ENCODE measurements around the gene TRAPPC1.

TRAPPC1 gene

DNA sequence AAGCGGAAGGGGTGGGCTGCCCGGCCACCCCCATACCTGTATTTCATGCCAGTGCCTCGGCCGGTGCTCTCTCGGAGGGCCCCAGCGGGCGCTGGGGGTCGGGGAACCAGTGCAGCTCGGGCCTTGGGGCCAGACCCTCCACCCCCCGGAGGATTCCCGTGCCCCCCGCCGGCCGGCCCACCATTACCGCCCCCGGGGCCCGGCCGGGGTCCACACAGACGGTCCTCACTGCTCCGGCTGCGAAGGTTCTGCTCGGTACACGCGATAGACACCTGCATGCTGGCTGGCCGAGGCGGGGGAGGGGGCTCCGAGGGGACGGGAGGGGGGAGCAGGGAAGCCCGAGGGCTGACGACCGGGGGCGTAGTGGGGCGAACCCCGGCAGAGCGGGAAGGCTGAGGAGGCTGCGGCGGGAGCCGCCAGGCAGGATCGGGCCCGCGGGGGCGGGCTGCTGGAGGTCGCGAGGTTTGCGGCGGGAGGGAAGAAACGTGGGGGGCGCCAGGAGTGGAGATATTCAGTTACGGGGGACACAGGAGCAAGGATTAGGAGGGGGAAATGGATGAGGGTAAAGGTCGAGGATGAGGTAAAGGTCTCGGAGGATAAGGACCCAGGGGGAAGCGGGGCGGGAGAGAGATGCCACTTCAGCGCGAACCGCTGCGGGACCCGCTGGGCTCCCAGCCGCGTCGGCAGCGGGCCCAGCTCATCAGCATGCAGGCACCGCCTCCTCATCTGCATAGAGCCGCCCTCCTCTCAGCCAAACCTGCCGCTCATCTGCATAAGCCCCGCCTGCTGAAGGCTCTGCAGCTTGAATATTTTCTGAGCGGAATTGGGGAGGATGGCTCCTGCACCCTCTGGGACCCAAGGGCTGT, 2.4 kb downstream of the TRAPPC1 start, which contains the start of gene KCNAB3:
Gene KCNAB3, minus strand, starts transcription at position 699 of the 866 bp plus-strand sequence. Its CDS starts 421 bp downstream, at position 278.
- no peak within 1 kb of the TSS for H3K4me3 ChIP-seq (ENCODE audit: low read depth, low read length)
- TF ChIP-seq, protein P1, sequence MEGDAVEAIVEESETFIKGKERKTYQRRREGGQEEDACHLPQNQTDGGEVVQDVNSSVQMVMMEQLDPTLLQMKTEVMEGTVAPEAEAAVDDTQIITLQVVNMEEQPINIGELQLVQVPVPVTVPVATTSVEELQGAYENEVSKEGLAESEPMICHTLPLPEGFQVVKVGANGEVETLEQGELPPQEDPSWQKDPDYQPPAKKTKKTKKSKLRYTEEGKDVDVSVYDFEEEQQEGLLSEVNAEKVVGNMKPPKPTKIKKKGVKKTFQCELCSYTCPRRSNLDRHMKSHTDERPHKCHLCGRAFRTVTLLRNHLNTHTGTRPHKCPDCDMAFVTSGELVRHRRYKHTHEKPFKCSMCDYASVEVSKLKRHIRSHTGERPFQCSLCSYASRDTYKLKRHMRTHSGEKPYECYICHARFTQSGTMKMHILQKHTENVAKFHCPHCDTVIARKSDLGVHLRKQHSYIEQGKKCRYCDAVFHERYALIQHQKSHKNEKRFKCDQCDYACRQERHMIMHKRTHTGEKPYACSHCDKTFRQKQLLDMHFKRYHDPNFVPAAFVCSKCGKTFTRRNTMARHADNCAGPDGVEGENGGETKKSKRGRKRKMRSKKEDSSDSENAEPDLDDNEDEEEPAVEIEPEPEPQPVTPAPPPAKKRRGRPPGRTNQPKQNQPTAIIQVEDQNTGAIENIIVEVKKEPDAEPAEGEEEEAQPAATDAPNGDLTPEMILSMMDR (IDR thresholded peaks at IDR 0.05; ENCODE audit: borderline replicate concordance, insufficient read depth, low read depth, low read length): no peak

DNA sequence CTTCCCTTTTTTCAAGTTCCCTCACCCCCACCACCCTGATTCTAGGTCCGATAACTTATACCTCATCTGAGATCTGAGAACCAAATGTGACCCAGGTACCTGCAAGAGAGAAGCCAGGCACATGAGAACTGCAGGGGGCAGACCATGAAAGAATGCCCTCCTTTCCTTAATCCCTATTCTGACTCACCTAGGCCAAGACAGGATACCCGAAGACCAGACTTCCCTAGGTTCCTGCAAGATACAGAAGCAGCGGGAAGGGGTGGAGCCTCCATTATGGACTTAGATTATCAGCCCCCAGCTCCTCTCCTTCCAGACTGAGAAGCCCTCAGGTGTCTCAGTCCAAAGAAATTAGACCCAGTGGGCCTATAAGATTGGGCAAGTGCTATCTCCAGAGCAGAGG, 4.2 kb downstream of the TRAPPC1 start:
- TF ChIP-seq, protein P1 (IDR thresholded peaks at IDR 0.05; ENCODE audit: borderline replicate concordance, insufficient read depth, low read depth, low read length): no peak
- no peak overlapping the region for H3K4me3 ChIP-seq (ENCODE audit: low read depth, low read length)

DNA sequence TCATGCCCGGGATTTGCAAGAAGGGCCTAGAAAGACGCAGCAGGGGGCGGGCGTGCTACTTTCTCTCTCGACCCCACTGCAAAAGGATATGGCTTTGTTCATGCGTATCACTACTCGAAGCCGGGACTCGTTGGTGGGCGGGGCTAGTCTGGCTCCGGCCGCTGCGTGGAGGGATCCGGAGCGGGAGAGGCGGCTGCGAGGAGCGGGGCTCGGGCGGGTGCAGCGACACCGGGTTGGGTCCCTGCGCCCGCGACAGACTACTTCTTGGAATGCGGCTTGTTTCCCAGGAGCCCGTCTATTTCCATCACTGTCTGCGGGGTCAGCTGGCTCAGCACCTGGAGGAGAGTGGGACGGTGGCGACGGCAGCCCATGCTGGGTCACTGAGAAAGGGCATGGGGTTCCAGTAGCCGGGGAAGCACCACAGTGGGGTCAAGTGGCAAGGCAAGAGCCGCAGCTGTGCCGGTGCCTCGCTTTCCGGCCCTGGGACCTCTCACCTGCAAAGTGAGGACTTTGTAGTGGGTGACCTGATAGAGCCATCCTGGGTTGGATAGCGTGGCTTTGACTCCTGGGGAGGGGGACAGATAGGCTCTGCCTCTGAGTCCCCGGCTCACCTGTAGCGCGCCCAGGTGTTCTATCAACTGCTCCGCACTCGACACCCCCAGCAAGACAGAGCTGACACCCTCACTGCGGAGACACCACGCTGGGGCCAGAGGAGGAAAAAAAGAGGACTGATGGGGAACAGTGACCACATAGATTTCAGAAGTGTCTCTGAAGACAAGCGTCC, 8.7 kb downstream of the TRAPPC1 start:
- TF ChIP-seq, protein P1 (IDR thresholded peaks at IDR 0.05; ENCODE audit: borderline replicate concordance, insufficient read depth, low read depth, low read length): no peak
- peak overlapping the region; percentile 44 for H3K4me3 ChIP-seq (ENCODE audit: low read depth, low read length)

DNA sequence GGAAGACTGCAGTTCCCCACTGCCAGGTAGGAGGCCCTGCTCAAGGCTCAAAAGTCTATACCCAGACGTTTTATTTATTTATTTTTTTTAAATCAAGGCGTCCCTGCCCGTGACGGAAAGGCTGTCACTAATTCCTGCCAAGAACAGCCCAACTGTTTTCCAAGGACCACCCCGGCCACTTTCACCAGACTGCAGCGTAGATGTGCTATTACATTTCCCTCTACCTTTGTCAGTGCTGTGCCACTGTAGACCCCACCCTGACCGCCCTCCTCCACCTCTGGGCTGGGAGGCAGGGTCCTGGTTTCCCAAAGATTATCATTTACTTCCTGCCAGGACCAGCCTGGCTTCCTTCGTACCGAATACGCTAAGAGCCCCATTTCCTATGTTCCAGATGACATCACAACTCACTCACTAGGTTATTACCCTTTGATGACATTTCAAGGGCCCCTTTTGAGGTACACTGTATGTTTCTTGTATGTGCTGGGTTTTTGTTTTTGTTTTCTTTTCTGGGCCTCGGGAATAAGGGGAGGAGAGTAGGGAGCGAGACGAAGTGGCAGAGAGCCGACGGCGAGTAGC, 9.4 kb downstream of the TRAPPC1 start:
- TF ChIP-seq, protein P1 (IDR thresholded peaks at IDR 0.05; ENCODE audit: borderline replicate concordance, insufficient read depth, low read depth, low read length): no peak
- no peak overlapping the region for H3K4me3 ChIP-seq (ENCODE audit: low read depth, low read length)

DNA sequence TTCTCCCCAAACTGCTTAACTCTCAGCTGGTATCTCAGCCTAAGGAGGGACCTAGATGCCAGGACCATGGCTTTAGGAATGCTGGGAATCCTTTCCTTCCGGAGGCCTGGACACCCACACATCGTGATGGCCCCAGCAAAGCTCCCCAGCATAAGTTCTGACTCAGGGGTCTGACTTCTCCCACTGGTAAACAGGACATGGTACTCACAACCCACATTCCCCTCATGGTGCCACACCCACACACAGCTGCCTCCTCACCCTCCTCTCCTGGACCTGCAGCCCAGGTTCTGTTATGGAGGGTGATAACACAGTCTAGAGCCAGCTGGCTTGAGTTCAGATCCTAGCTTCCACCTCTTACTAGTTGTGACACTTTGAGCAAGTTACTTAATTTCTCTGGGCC, 14.9 kb downstream of the TRAPPC1 start:
- no peak overlapping the region for H3K4me3 ChIP-seq (ENCODE audit: low read depth, low read length)
- TF ChIP-seq, protein P1 (IDR thresholded peaks at IDR 0.05; ENCODE audit: borderline replicate concordance, insufficient read depth, low read depth, low read length): no peak

DNA sequence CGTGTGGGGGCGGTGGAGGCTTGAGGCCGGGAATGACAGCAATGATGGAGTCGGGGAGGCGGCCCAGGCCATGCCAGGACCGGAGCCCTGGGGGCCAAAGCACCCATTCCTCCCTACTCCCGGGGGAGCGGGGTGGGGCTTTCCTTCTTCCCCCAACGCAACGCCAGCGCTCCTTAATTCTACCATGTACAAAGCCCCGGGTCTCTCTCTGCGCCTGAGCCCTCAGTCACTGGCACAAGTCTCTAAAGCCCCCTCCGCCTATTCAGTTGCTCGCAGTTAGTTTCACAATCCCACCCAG, 15.4 kb downstream of the TRAPPC1 start:
- TF ChIP-seq, protein P1 (IDR thresholded peaks at IDR 0.05; ENCODE audit: borderline replicate concordance, insufficient read depth, low read depth, low read length): no peak
- no peak overlapping the region for H3K4me3 ChIP-seq (ENCODE audit: low read depth, low read length)

All from GM12875 (cell line).